Epithelial cell of proximal tubule (primary cell): Measurements from ENCODE around the gene FLOT2. TPM values are rescaled to one million over a fixed set of nuclear protein-coding genes. Genes with fewer than 3 reads are reported as not detected.

Source experiments
- DNase-seq: peaks from one replicate; pipeline ENCODE4 v3.0.0-alpha.2; 2011; ENCODE audit warnings: low read depth
- H3K4me3 ChIP-seq: 2 replicates; pipeline ENCODE4 v1.5.1; 2011; ENCODE audit warnings: low read depth, mild to moderate bottlenecking, low read length
- total RNA-seq: library from RNA; depleted of rRNA; stranded (reverse); fragments of >200 nt; gene quantifications from 2 replicates; pipeline ENCODE4 v1.2.3, GENCODE V29; 2015
- TF ChIP-seq, protein P1 (sequence below): conservative IDR thresholded peaks from 2 replicates; pipeline ENCODE4 v1.5.1; 2012; ENCODE audit warnings: low read depth, mild to moderate bottlenecking, low read length

Gene FLOT2
- total RNA-seq, 1 donor from 2014 or later = 92.5 TPM

DNA sequence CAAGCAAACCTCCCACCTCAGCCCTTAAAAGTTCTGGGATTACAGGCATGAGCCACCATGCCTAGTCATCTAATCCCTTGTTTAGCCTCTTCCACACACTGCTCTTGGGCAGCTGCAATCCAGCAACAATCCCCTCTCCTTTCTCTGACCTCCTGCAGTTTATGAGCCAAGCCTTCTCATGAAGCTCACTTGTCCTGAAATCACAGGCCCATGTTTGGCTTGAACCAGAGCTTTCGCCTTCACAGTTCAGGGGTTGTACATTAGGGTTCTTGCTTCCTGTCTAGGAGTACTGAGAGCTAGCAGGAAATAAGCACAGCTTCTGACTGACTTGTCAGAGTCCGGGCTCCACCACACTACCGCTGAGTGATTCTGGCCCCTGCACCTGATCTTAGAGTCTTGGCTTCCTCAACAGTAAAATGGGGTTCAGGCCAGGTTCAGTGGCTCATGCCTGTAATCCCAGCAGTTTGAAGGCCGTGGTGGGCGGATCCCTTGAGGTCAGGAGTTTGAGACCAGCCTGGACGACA, 26.4 kb downstream of the FLOT2 start:
- no peak overlapping the region for H3K4me3 ChIP-seq
- TF ChIP-seq, protein P1, sequence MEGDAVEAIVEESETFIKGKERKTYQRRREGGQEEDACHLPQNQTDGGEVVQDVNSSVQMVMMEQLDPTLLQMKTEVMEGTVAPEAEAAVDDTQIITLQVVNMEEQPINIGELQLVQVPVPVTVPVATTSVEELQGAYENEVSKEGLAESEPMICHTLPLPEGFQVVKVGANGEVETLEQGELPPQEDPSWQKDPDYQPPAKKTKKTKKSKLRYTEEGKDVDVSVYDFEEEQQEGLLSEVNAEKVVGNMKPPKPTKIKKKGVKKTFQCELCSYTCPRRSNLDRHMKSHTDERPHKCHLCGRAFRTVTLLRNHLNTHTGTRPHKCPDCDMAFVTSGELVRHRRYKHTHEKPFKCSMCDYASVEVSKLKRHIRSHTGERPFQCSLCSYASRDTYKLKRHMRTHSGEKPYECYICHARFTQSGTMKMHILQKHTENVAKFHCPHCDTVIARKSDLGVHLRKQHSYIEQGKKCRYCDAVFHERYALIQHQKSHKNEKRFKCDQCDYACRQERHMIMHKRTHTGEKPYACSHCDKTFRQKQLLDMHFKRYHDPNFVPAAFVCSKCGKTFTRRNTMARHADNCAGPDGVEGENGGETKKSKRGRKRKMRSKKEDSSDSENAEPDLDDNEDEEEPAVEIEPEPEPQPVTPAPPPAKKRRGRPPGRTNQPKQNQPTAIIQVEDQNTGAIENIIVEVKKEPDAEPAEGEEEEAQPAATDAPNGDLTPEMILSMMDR = no peak
- no peak for DNase-seq

DNA sequence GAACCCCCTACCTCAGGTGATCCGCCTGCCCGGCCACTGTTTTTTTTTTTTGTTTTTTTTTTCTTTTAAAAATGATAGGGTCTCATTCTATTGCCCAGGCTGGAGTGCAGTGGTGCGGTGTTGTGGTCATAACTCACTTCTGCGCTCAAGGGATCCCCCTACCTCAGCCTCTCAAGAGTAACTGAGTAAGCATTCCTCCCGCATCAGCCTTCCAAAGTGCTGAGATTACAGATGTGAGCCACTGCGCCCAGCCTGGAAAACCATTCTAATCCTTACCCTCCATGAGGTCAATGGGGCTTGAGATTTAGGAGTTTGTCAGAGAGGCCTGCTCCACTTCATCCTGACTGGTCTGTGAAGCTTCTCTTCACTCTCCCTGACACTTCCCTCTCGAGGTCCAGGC, 30.3 kb downstream of the FLOT2 start:
- DNase-seq = no peak
- TF ChIP-seq, protein P1 = no peak
- no peak overlapping the region for H3K4me3 ChIP-seq

GRCh38 chr17:28865946-28866752, 31.4 kb downstream of the FLOT2 start:
- TF ChIP-seq, protein P1 = no peak
- DNase-seq = no peak
- no peak overlapping the region for H3K4me3 ChIP-seq

DNA sequence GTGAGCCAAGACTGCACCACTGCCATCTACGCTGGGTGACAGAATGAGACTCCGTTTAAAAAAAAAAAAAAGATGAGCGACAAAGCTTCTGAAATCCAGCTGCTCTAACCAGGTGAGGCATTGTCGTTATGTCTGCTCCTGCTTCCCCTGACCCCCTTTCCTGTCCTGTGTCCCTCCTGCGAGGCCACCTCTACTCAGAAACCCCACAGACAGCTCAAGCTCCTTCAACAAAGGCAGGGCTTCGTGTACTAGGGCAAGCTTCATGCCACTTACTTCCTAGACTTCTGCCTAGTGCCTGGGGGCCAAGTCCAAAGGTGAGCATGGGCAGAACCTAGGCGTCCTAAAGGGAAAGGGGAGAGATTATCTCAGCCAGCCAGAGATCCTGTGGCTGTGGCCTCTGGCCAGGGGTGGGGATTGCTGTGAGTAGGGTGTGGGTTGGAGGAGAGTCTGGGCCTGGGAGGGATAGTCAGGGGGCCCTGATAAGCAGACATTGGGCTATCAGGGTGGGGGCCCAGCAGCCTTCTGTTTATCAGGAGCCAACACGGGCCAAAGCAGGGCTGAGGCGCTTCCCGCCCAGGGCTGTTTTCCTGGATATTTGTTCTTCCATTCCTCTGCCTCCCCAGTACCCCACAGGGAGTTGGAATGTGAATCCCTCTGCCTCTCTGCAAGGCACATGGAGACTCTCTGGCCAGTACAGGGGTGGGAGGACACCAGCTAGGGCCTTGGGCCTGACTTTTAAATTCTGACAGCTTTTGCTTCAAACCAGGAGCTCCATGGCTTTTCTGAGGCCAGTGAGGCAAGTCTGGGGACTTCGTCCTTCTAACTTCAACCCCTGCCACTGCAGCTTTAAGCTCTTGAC, 32.3 kb downstream of the FLOT2 start:
- no peak overlapping the region for H3K4me3 ChIP-seq
- TF ChIP-seq, protein P1 = no peak
- DNase-seq = no peak

GRCh38 chr17:28863953-28864352, 33.6 kb downstream of the FLOT2 start:
- TF ChIP-seq, protein P1 = no peak
- H3K4me3 ChIP-seq = no peak overlapping the region
- no peak for DNase-seq

DNA sequence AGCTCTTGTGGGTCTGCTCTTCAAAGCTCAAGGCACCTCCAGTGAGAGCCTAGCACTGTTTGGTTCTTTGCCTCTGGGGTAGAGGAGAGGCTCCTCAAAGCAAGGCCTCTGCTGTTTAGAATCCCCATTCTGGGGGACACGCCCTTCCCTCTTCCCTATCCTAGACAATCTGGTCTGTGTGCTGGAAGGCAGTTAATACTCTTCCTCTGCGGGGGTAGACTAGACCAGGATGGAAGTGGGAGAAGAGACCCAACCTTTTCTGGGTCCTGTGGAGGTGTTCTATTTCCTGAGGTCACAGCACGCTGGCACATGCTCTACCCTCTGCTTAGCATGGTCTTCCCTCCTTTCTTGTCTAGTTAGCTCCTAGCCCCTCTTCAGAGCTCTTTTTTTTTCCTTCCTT, 35.0 kb downstream of the FLOT2 start:
- DNase-seq = no peak
- H3K4me3 ChIP-seq = no peak overlapping the region
- TF ChIP-seq, protein P1 = no peak
